HepG2 (cell line): ENCODE data around the gene USF2. TPM values are rescaled to one million over a fixed set of nuclear protein-coding genes. Genes with fewer than 3 reads are reported as not detected.
A peak's percentile ranks its signal among the peaks of the same experiment; 100 is the strongest.
"Not testable (repeated sequence)": the region's sequence is repeated elsewhere in the genome, so short reads cannot be mapped to it uniquely, and the experiment has no call there.

Source experiments
- ATAC-seq: fragments of 200-7000 bp; cut with Tn5 transposase; 3 replicates; pipeline ENCODE4 v1.9.1; 2020; ENCODE audit warnings: mild to moderate bottlenecking, moderate library complexity
- BruUV-seq: library from RNA; stranded (reverse); fragments of 400-500 nt; replicated peaks from 2 replicates; lab custom pipeline; 2021; lab: Mats Ljungman, UMichigan
- CTCF ChIA-PET: fragments of 300-600 bp; formaldehyde crosslinking; extraction: SDS; loops from one replicate; lab custom pipeline; 2021; ENCODE audit warnings: low total read pairs, inconsistent platforms, low intra/inter-chr PET ratio; lab: Yijun Ruan, JAX
- POLR2A ChIA-PET: fragments of 350-600 bp; sonication (Branson Sonifier 250); formaldehyde crosslinking; loops from one replicate; lab custom pipeline; 2020; ENCODE audit warnings: antibody characterized with exemption, inconsistent platforms; lab: Yijun Ruan, JAX
- DNase-seq: peaks from one replicate; pipeline ENCODE4 v3.0.0-alpha.2; 2015; ENCODE audit warnings: low spot score
- FAIRE-seq: peaks from 3 replicates; lab custom pipeline; 2011; peaks lifted over from hg19 to GRCh38; lab: Jason Lieb, UNC
- H2AFZ ChIP-seq: one replicate; pipeline ENCODE4 v1.6.1; 2011; ENCODE audit warnings: low read length, inconsistent platforms
- H3K27ac ChIP-seq: fragments of 300-600 bp; 3 replicates; pipeline ENCODE4 v1.8.0; 2011; ENCODE audit warnings: mixed run types, mild to moderate bottlenecking, mixed read lengths, low read length, inconsistent platforms; ENCODE audit not compliant: insufficient read depth; ENCODE audit errors: extremely low read length
- H3K27me3 ChIP-seq, 2 experiments: fragments of 200-600 bp in 1 of 2; 2 replicates in 1 of 2; 3 replicates in 1 of 2; pipeline versions ENCODE4 v1.6.0 to v1.8.0; 2011; ENCODE audit warnings: low read length in 2 of 2, mild to moderate bottlenecking in 2 of 2, moderate library complexity in 2 of 2, inconsistent platforms in 1 of 2; ENCODE audit not compliant: insufficient read depth in 2 of 2, control insufficient read depth in 1 of 2
- H3K36me3 ChIP-seq, 2 experiments: fragments of 200-600 bp in 1 of 2; replicated peaks in 1 of 2; 2 replicates in 1 of 2; 3 replicates in 1 of 2; pipeline versions ENCODE4 v1.5.1 to v1.8.0; 2011; ENCODE audit warnings: low read length in 2 of 2, inconsistent platforms in 1 of 2; ENCODE audit not compliant: insufficient read depth in 2 of 2, control insufficient read depth in 1 of 2
- H3K4me1 ChIP-seq: 2 replicates; pipeline ENCODE4 v1.5.1; 2012; ENCODE audit warnings: low read length, inconsistent platforms; ENCODE audit not compliant: insufficient read depth
- H3K4me2 ChIP-seq: 2 replicates; pipeline ENCODE4 v1.6.0; 2011; ENCODE audit warnings: low read depth, low read length, inconsistent platforms
- H3K4me3 ChIP-seq, 3 experiments: fragments of 200-600 bp in 1 of 3; sonication (generic), shearing (Covaris generic) in 1 of 3; replicated peaks in 1 of 3; 2 replicates each; pipeline ENCODE4 v1.5.1; 2011 to 2016; ENCODE audit warnings: low read length in 3 of 3, inconsistent platforms in 2 of 3, low read depth in 2 of 3, mild to moderate bottlenecking in 2 of 3, control low read depth in 1 of 3, mixed read lengths in 1 of 3; ENCODE audit not compliant: insufficient read depth in 1 of 3
- H3K79me2 ChIP-seq: one replicate; pipeline ENCODE4 v1.6.1; 2011; ENCODE audit warnings: low read length, inconsistent platforms; ENCODE audit not compliant: insufficient read depth
- H3K9ac ChIP-seq: 2 replicates; pipeline ENCODE4 v1.6.0; 2011; ENCODE audit warnings: mild to moderate bottlenecking, low read depth, low read length, inconsistent platforms; ENCODE audit not compliant: insufficient read depth
- H3K9me3 ChIP-seq: 2 replicates; pipeline ENCODE4 v1.5.1; 2012; ENCODE audit warnings: mild to moderate bottlenecking, low read length
- H4K20me1 ChIP-seq: 2 replicates; pipeline ENCODE4 v1.6.0; 2011; ENCODE audit warnings: inconsistent platforms, mild to moderate bottlenecking, low read length, moderate library complexity; ENCODE audit not compliant: insufficient read depth
- STAG1 ChIP-seq: sonication (generic); formaldehyde crosslinking; IDR thresholded peaks from 2 replicates; pipeline ENCODE4 v1.4.0; 2020; ENCODE audit warnings: missing genetic modification reagents
- ZFP37 ChIP-seq: sonication (generic); formaldehyde crosslinking; IDR thresholded peaks from 2 replicates; pipeline ENCODE4 v1.4.0; 2020; ENCODE audit warnings: missing genetic modification reagents, borderline replicate concordance
- ZNF619 ChIP-seq: sonication (generic); formaldehyde crosslinking; IDR thresholded peaks from 2 replicates; pipeline ENCODE4 v1.4.0; 2020; ENCODE audit warnings: mild to moderate bottlenecking, missing genetic modification reagents
- WGBS: methylation state at CpG from one replicate; pipeline ENCODE4 v1.1.6; 2017; ENCODE audit warnings: low lambda C conversion rate; 5-methylcytosine and 5-hydroxymethylcytosine counted together
- in situ Hi-C: cut with HindIII; loops from 2 replicates; pipeline ENCODE4 v1.10.0; 2017; ENCODE audit warnings: low pct_unique_long_range_greater_than_20kb; ENCODE audit not compliant: extremely low pct_ligation_motif_present
- intact Hi-C: fragments of 100-400 bp; cut with micrococcal nuclease; formaldehyde crosslinking; loops from one replicate; pipeline ENCODE4 v1.10.0; 2022; ENCODE audit not compliant: unreplicated experiment
- polyA plus RNA-seq, 8 experiments: library from polyadenylated mRNA; depleted of rRNA in 3 of 8; stranded (reverse) in 7 of 8; unstranded in 1 of 8; fragments of >200 nt; fragmentation: Illumina TruSeq in 4 of 8; extraction: Trizol in 4 of 8; gene quantifications; 2 replicates each; pipeline versions ENCODE4 v1.2.1 to v1.2.3, GENCODE V29; 2011 to 2016; ENCODE audit warnings: low read depth in 4 of 8, missing spikeins in 1 of 8, mixed read lengths in 1 of 8; ENCODE audit not compliant: insufficient read depth in 1 of 8
- total RNA-seq, 5 experiments: library from RNA; depleted of rRNA; stranded (reverse); fragments of >200 nt; fragmentation: Illumina TruSeq; extraction: Trizol; gene quantifications; 2 replicates each; pipeline ENCODE4 v1.2.3, GENCODE V29; 2016; ENCODE audit warnings: low read depth in 1 of 5
- TF ChIP-seq, protein P1 (sequence below): sonication (generic); formaldehyde crosslinking; IDR thresholded peaks from 2 replicates; pipeline ENCODE4 v1.4.0; 2020; ENCODE audit warnings: mild to moderate bottlenecking, missing genetic modification reagents

USF2 gene
- total and polyA plus RNA-seq, 2 of the 13 experiments (the other 11 are each of a cell fraction or from before 2014, with no cell fraction given) = 54.9 to 106 TPM

DNA sequence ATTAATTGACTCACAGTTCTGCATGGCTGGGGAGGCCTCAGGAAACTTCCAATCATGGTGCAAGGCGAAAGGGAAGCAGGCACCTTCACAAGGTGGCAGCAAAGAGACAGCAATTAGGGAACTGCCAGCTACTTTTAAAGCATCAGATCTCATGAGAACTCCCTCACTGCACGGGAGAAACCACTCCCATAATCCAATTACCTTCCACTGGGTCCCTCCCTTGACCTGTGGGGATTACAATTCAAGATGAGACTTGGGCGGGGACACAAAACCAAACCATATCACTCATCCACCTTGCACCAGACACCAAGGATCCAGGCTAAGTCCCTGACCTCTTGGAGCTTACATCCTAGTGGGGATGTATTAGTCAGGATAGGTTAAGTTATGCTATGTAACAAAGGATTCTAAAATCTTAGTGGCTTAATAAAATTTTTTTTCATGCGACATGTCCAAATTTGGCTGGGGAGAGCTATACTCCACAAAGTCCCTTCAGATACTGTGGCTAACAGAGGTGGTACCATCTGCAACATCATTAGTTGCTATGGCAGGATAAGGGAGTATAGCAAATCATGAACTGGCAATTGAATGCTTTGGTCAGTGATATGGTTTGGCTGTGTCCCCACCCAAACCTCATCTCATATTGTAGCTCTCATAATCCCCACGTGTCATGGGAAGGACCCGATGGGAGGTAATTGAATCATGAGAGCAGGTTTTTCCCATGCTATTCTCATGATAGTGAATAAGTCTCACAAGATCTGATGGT is 31.9 kb upstream of the USF2 start (continued):
- TF ChIP-seq ZFP37 = no peak
- TF ChIP-seq STAG1 (CRISPR knock-in tag) = peak; percentile 57
- TF ChIP-seq ZNF619 (CRISPR knock-in tag) = no peak
- TF ChIP-seq, protein P1, sequence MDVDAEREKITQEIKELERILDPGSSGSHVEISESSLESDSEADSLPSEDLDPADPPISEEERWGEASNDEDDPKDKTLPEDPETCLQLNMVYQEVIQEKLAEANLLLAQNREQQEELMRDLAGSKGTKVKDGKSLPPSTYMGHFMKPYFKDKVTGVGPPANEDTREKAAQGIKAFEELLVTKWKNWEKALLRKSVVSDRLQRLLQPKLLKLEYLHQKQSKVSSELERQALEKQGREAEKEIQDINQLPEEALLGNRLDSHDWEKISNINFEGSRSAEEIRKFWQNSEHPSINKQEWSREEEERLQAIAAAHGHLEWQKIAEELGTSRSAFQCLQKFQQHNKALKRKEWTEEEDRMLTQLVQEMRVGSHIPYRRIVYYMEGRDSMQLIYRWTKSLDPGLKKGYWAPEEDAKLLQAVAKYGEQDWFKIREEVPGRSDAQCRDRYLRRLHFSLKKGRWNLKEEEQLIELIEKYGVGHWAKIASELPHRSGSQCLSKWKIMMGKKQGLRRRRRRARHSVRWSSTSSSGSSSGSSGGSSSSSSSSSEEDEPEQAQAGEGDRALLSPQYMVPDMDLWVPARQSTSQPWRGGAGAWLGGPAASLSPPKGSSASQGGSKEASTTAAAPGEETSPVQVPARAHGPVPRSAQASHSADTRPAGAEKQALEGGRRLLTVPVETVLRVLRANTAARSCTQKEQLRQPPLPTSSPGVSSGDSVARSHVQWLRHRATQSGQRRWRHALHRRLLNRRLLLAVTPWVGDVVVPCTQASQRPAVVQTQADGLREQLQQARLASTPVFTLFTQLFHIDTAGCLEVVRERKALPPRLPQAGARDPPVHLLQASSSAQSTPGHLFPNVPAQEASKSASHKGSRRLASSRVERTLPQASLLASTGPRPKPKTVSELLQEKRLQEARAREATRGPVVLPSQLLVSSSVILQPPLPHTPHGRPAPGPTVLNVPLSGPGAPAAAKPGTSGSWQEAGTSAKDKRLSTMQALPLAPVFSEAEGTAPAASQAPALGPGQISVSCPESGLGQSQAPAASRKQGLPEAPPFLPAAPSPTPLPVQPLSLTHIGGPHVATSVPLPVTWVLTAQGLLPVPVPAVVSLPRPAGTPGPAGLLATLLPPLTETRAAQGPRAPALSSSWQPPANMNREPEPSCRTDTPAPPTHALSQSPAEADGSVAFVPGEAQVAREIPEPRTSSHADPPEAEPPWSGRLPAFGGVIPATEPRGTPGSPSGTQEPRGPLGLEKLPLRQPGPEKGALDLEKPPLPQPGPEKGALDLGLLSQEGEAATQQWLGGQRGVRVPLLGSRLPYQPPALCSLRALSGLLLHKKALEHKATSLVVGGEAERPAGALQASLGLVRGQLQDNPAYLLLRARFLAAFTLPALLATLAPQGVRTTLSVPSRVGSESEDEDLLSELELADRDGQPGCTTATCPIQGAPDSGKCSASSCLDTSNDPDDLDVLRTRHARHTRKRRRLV = no peak

DNA sequence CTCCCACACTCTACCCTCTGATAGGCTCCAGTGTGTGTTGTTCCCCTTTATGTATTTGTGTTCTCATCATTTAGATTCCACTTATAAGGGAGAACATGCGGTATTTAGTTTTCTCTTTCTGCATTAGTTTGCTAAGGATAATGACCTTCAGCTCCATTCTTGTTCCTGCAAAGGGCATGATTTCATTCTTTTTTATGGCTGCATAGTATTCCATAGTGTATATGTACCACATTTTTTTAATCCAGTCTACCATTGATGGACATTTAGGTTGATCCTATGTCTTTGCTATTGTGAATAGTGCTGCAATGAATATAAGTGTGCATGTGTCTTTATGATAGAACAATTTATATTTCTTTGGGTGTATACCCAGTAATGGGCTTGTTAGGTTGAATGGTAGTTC is 29.2 kb upstream of the USF2 start:
- H3K27ac ChIP-seq, H3K36me3 ChIP-seq, intact Hi-C loops, H3K4me2 ChIP-seq, H2AFZ ChIP-seq, H3K4me1 ChIP-seq, H3K4me3 ChIP-seq, H3K9ac ChIP-seq, FAIRE-seq, in situ Hi-C loops, CTCF ChIA-PET, ATAC-seq, H3K27me3 ChIP-seq, POLR2A ChIA-PET, H3K79me2 ChIP-seq, BruUV-seq, DNase-seq, H4K20me1 ChIP-seq, H3K9me3 ChIP-seq: not testable (repeated sequence)
- 3% methylated on average over 1 of the region's 1 CpG for WGBS
